ENCODE measurements around the gene ZNF580.

ZNF580 gene

DNA sequence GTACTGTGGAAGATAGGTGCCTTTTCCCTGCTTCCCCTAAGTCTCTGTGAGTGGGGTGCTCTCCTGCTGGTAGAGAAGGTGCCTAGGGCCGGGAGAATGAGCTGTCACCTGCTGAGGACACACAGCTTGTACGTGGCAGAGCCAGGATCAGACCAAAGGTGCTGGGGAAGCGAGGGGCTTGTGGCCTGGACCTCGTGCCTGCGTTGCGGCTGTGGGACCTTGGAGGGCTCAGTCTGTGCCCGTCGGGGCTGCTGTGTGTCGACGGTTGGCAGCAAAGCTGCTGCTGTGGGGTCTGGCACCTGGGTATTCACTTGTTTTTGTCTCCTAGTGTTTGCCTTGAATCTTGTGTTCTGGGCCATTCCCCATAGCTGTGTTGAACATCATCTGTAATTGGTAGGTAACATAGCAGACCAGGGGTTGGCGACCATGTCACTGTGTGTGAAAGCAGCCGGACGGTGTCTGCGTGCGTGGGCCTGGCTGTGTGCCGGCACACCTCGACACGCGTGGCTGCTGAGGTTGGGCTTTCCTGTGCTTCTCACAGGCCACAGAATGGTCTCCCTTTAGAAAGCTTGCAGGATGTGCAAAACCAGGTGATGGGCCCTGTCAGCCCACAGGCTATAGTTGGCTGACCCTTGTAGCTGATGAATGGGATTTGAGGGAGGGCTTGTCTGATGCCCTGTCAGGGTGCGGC is 23.2 kb downstream of the ZNF580 start:
- DNase-seq (ENCODE audit: low spot score) = no peak

DNA sequence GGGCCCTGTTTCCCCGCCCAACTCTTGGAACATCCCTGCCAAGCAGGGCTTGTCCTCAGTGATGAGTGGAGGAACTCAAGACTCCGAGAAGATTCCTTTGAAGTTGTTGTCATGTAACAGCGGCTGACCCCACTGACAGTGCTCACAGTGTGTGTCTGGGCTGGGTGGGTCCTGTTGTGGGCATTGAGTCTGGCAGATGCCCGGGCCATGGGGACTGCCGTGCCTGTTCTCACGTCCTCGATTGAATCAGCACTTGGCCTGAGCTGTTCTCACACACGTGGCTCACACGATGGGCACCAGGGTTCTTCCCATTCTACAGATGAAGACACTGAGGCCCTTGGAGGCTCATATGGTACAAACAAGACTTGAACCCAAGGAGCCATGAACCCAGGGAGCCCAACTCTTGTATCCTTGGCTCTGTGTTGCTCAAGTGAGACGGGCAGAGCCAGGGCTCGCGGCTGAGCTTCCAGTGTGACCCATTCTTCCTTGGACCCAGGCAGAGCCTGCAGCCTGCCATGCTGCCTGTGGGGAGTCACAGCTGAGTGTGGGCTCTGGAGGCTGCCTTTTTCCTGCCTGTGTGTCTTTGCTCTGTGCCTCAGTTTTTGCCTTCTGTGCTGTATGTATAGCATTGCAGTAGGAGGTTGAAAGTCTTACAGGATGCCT is 25.7 kb downstream of the ZNF580 start:
- no peak for DNase-seq (ENCODE audit: low spot score)

DNA sequence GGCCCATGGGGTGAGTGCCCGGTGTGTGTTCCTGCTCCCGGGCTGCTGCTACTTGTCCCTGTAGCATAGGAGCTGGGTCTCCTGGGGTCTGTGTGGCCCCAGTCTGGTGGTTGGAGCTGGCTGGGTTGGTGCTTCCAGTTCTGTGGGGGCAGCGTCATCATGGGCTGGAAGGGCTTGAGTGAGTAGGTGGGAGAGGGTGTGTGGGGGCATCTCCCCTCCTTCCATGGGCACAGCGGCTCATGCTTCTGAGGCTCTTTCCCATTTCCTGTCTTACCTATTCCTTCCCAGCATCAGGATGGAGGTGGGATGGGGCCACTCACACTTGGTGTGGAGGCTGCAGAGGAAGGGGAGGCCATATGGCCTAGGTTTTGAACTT is 26.2 kb downstream of the ZNF580 start:
- DNase-seq (ENCODE audit: low spot score) = no peak

DNA sequence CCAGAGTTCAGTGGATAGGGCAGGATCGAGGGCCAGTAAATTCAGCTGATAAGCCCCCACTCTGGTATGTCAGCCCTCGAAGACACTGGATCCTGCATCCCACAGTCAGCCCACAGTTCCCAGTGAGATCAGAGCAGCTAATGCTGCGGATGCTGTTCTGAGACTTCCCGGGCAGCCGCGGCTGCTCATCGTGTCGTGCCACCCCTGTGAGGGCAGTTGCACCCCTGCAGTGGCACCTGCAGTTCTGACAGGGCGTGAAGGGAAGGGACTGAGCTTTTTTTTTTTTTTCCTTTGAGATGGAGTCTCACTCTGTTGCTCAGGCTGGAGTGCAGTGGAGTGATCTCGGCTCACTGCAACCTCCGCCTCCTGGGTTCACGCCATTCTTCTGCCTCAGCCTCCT is 26.7 kb downstream of the ZNF580 start:
- DNase-seq (ENCODE audit: low spot score) = no peak

DNA sequence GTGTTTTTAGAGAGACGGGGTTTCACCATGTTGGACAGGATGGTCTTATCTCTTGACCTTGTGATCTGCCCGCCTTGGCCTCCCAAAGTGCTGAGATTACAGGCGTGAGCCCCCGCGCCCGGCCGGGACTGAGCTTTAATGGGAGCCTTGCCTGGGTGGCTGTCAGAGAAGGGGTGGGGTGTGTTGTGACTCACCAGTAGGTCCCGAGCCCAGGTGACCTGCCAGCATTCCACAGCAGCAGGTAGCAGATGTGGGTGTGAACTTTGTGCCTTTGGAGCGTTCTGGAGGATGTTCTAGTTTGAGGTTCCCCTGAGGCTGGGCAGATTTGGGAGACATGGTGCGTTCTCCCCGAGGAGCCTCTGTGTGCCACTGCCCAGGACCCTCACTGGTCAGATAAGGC is 27.2 kb downstream of the ZNF580 start:
- no peak for DNase-seq (ENCODE audit: low spot score)

DNA sequence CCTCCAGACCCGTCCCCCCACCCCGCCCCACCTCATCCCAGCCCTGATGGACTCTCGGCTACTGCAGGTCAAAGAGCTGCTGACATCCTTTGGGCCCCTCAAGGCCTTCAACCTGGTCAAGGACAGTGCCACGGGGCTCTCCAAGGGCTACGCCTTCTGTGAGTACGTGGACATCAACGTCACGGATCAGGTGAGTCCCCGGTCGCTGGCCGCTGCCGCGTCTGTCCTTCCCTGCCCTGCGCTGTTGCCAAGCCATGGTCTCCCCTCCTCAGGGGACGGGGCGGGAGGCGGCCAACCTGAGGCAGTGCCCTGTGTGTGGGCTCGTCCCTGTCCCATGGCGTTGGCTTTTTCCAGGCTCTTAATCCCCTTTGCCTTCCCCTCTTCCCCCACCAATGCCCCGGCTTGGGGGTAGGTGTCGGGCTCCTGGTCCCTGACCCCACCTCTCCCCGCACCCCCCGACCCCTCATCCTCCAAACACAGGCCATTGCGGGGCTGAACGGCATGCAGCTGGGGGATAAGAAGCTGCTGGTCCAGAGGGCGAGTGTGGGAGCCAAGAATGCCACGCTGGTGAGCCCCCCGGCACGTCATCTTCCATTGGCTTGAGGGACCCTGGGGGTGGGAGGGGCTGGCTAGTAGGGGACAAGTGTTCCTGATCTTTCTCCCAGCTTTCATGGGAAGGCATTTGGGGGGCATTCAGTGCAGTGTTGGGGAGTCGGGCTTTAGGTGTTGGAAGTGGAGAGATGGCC is 28.0 kb downstream of the ZNF580 start:
- no peak for DNase-seq (ENCODE audit: low spot score)

DNA sequence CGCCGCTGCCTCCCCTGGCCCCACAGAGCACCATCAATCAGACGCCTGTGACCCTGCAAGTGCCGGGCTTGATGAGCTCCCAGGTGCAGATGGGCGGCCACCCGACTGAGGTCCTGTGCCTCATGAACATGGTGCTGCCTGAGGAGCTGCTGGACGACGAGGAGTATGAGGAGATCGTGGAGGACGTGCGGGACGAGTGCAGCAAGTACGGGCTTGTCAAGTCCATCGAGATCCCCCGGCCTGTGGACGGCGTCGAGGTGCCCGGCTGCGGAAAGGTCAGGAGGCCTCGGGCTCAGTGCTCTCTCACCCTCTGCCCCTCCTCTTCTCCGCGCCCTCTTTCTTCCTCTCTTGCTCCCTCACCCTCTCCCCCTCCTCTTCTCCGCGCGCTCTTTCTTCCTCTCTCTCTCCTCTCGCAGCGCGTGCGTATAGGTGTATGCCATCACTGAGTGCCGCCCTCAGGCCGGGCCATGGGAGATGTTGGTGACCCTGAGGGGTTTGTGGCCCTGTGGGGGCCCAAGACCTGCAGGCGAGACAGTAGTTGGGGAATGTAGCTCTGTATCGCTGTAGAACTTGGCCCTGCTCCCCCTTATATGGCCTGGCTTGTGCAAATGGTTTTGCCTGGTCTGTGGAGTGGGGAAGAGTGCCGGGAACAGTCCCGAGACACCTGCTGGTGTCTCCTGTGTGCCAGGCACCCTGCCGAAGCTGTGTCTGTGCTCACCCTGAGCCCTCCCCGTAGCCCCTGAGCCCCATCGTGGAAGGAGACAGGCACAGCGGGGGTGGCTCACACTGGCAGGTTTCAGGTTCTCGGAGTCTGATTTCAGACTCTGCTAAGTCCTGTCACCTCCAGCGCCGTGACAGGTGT is 28.8 kb downstream of the ZNF580 start:
- no peak for DNase-seq (ENCODE audit: low spot score)

DNA sequence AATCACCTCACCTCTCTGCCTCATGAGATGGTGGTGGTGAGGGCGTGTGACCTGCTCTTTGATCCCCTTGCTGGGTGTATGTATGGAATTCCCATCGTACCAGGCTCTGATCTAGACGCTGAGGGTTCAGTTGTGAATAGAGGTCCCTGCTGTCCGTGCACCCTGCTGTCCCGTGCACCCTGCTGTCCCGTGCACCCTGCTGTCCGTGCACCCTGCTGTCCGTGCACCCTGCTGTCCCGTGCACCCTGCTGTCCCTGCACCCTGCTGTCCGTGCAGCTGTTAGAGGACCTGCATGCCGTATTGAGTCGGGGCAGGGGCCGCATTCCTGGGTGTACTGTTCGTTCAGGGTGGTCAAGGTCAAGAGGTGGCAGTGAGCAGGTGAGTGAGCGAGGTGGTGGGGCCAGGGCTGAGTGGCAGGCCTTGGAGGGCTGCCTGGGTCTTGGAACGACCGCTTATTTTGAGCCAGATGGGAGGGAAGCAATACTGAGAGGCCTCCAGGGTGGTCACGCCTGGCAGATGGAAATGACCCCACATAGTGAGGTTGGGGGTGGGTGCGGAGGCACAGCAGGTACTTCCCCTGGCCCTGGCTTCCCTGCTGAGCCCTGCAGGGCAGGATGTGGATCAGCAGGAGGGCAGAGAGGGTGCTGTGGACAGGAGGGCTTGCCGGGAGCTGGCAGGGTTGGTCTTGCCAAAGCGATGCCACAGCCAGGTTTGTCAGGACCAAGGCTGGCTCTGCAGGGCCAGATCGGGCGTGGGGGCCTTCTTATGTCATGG is 29.7 kb downstream of the ZNF580 start:
- DNase-seq (ENCODE audit: low spot score) = no peak

DNA sequence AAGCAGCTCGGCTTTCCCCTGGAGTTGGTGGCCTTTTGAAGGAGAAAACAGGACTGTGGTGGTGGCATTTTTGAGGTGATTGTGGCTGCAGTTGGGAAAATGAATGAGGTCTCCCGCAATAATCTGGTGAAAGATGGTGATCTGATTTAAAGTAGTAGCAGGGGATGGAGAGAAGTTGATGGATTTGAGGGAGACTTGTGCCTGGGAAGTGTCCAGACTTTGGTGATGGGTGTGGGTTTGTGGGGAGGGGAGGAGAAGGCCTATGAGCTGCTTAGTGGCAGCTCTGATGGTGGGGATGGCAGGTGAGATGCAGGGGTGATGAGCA is 30.2 kb downstream of the ZNF580 start:
- DNase-seq (ENCODE audit: low spot score) = no peak

DNA sequence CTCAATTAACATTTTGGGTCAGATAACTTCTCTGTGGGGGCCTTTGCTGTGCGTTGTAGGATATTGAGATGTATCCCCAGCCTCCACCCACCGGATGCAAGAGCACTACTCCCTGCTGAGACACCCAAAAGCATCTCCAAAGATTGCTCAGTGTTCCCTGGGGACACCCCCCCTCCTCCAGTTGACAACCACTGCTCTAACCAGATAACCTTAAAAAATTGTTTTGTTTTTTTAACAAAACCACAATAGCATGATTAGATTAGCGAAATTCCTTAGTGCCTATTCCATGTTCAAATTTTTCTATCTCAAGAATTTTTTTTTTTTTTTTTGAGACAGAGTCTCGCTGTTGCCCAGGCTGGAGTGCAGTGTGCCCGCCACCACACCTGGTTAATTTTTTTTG is 31.6 kb downstream of the ZNF580 start:
- no peak for DNase-seq (ENCODE audit: low spot score)

DNA sequence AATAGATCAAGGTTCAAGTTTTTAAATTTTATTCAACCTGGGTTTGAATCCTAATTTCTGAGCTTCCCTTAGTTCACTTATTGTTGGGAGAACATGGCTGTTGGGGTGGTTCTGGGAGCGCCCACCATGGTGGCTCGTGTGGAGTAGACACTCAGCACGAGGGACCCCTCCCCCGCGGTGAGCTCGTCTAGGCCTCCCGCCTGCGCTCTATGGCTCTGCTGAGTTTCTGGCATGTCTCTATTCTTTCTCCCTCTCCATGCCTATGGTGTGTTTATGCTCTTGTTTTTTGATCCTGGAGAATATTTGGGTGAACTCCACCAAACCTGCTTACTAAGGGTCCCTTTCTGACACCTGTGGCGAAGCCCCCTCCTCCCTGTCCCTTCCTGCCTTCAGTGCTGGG is 32.7 kb downstream of the ZNF580 start:
- no peak for DNase-seq (ENCODE audit: low spot score)

DNA sequence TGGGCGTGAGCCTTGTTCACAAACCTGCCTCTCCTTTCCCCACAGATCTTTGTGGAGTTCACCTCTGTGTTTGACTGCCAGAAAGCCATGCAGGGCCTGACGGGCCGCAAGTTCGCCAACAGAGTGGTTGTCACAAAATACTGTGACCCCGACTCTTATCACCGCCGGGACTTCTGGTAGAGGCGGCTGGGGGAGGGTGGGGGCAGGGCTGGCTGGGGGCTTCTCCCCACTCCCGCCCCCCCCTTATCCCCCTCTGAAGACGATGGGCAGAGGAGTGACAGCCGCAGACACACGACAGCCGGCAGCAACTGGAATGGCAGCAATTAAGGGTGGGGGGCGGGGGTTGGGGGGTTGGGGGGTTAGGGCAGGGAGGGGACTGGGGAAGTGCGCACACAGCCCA is 33.1 kb downstream of the ZNF580 start:
- no peak for DNase-seq (ENCODE audit: low spot score)

DNA sequence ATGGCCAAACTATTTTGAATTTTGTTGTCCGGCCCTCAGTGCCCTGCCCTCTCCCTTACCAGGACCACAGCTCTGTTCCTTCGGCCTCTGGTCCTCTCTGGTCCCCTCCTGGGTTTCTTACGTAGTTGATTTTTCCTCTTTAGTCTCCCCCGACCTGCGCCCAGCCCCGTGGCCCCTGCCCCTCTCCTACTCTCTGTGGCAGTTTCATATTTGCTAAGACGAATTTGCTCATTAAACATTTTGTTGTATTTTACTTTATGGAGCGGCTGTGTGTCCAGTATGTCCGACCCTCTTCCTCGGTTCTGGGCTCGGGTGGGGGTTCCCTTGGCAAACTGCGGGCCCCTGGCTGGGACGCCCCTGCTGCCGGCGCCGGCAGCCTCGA is 33.6 kb downstream of the ZNF580 start:
- no peak for DNase-seq (ENCODE audit: low spot score)

DNA sequence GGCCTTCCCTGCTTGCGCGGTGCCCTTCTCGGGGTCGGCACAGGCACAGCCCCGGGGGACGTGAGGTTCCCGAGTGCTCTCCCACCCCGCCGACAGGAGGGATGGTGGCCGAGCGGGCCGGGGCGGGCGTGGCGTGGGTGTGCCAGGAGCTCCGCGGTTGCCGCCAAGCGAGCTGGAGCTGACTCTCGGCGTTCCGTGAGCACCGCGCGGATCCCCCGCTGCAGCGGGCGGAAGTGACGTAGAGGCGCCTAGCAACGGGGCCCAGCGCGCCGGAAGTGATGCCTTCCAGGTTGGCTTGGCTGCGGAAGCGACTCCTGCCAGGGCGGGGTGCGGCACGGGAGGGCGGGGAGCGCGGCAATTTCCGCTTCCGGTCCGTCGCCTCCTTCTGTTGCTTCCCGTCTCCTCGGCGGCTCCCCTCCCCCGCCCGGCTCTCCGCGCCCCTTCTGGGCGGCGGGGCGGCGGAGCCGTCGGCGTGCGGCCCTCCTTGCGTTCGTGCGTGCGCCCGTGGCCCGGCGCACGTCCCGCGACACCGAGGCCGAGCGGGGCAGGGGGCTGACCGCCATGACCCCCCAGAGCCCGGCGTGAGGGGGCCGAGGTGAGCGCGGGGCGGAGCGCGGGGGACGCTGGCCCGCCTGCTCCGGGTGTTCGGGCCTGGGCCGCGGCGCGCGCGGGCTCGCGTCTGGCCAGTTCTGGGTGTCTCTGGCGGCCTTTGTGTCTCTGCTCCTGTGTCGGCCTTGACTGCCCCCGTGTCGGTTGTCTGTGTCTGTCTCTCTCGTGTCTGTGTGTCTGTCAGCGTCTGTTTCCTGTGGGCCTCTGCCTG is 34.2 kb downstream of the ZNF580 start, which contains the start of gene EPN1:
TSS of gene EPN1 (plus strand) at position 386 of the 820 bp plus-strand sequence. CDS start 3,402 bp downstream, outside the sequence.
- DNase-seq (ENCODE audit: low spot score) = peak; percentile 95

DNA sequence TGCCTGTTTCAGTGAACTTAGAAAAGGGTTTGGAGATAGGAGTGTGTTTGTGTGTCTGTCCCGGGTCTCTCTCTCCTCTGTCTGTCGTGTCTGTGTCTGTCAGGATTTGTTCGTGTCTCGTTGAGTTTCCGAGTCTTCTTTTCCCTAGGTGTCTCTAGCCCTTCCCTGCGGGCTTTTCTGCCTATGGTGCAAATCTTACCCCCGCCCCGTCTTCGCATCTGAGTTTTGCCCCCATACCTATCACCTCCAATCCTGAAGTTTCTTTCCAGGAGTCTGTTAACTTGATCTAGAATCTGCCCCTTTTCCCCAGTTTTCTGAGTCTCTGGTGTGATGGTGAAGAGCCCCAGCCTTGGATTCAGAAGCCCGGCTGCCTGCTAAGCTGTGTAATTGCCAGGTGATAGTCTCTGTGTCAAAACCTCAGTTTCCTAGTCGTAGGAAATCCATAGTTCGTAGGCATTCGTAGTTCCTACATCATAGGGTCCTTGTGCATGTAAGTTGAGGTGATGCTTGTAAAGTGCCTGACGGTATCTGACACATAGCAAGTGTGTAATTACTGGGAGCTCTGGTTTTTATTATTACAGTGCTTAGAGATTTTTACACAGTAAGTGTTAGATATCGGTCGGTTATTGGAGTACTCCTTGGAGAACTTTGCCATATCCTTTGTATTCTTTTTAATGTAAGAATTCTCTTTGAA is 35.0 kb downstream of the ZNF580 start:
- DNase-seq (ENCODE audit: low spot score) = peak; percentile 26

DNA sequence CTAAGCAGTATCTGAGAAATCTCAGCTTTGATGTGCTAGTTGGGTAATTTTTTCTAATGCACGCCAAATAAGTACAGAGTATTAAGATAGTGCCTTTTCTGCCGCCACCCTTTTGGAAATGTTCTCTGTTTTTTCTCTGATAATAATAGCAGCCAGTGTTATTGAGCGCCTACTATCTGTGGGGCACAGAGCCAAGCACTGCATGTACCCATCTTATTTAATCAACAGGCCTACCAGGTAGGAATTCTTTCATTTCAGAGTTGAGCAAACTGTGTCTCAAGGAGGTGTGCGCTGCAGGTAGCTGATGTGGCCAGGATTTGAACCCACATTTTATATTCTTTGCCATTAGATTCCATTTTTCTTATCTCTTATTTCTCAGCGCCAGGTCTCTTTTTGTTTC is 35.6 kb downstream of the ZNF580 start:
- DNase-seq (ENCODE audit: low spot score) = peak; percentile 40

DNA sequence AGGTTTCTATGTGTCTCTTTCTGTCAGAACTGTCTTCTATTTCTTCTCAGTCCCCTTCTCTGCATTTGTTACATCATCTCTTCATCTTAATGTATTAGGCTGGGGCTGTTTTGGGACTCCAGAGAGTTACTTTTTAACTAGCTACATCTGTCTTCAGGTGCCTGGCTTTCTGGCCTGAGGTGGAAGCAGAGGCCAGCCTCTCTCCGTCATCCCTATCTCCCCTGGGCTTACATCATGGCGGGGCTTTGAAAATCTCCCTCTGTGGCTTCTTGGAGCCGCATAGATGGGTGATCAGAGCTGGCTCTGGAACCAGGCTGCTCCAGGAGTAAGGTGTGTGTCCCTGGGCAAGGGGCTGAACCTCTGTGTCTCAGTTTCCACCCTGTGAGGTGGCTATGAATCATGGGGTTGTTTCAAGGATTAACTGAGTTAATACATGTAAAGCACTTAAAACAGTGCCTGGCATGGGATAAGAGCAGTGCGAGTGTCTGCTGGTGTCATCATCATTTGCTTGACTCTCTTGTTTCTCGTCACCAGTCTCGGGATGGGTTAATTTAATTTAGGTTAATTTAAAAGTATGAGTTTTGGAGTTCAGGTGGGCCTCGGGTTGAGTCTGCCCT is 36.2 kb downstream of the ZNF580 start:
- no peak for DNase-seq (ENCODE audit: low spot score)

DNA sequence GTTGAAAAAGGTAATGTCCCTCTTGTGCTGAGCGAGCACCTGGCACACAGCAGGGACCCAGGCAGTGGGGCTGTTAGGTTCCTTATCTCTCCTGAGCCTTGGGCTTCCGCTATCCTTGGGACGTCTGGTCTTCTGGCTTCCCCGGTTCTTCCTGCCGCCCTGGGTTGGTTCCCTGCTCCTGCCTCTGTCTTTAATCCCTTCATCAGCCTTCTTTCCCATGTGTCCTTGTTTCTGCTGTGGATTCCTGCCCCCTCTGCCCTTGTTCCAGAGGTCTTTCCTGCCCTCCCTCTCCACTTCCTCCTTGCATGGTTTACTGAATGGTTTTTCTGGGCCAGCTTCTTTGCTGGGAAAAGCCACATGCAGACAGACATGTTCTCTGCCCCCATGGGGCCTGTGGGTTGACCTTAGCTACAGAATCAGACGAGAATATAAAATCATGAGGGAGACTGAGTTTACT is 36.8 kb downstream of the ZNF580 start:
- no peak for DNase-seq (ENCODE audit: low spot score)

DNA sequence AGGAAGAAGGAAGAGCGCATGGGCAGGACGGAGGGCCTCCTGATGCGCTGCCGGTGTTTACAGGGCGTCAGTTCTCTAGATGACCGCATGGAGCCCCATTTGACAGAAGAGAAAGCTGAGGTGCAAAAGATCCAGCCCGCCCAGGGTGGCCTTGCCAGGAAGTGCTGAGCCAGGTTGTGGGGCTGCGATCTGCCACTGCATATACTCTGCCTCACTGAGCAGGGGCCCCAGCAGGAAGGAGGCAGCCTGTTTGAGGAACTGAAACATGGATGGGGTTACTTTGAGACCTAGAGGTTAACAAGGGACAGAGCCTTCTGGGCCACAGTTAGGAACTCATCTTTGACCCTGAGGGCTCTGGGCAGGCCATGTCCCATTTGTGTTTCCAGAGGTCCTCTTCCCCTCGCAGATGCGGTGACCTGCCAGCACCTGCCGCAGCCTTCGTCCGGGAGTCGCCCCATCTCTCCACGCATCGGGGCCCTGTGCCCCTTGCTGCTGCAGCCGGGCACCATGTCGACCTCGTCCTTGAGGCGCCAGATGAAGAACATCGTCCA is 37.4 kb downstream of the ZNF580 start:
- no peak for DNase-seq (ENCODE audit: low spot score)

Data from hematopoietic multipotent progenitor cell treated with erythropoietin and hydrocortisone succinate and interleukin-3 and kit ligand, for 17 days (in vitro differentiated cells).